ENCODE results near the gene IFIT3.
"Not testable (repeated sequence)": the region's sequence is repeated elsewhere in the genome, so short reads cannot be mapped to it uniquely, and the experiment has no call there.

Gene IFIT3

DNA sequence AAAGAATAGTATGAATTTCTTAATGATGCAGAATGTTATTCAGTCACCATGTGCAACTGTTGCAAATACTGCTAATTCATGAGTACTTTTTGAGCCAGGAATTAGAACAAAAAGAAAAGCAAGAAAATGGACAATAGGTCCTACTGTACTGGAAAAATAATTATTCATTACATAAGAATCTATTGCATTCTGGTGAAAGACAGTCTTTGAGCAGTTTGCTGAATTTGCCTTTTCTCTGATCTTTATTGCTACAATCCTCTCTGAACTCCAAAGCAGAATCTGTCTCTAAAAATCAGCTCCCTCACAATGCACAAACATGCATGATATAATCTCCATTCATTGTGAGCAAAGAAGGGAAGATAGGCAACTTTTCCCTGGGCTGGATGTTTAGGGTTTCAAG, 13.1 kb upstream of the IFIT3 start:
- no peak overlapping the region for H3K4me3 ChIP-seq (replicated peaks; ENCODE audit: low read depth, low read length)

DNA sequence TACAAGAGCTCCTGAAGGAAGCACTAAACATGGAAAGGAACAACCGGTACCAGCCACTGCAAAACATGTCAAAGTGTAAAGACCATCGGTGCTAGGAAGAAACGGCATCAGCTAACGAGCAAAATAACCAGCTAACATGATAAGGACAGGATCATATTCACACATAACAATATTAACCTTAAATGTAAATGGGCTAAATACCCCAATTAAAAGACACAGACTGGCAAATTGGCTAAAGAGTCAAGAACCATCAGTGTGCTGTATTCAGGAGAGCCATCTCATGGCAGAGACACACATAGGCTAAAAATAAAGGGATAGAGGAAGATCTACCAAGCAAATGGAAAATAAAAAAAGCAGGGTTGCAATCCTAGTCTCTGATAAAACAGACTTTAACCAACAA, 9.8 kb upstream of the IFIT3 start:
- not testable (repeated sequence) for DNase-seq (ENCODE audit: extremely low read depth, low read depth); H3K4me3 ChIP-seq (replicated peaks; ENCODE audit: low read depth, low read length)

More for the DNA sequence above, 13.1 kb upstream of the IFIT3 start:
- TF ChIP-seq, protein P1, sequence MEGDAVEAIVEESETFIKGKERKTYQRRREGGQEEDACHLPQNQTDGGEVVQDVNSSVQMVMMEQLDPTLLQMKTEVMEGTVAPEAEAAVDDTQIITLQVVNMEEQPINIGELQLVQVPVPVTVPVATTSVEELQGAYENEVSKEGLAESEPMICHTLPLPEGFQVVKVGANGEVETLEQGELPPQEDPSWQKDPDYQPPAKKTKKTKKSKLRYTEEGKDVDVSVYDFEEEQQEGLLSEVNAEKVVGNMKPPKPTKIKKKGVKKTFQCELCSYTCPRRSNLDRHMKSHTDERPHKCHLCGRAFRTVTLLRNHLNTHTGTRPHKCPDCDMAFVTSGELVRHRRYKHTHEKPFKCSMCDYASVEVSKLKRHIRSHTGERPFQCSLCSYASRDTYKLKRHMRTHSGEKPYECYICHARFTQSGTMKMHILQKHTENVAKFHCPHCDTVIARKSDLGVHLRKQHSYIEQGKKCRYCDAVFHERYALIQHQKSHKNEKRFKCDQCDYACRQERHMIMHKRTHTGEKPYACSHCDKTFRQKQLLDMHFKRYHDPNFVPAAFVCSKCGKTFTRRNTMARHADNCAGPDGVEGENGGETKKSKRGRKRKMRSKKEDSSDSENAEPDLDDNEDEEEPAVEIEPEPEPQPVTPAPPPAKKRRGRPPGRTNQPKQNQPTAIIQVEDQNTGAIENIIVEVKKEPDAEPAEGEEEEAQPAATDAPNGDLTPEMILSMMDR (IDR thresholded peaks at IDR 0.05; ENCODE audit: low read depth, low read length, missing control alignments) = no peak
- DNase-seq (ENCODE audit: extremely low read depth, low read depth) = no peak

DNA sequence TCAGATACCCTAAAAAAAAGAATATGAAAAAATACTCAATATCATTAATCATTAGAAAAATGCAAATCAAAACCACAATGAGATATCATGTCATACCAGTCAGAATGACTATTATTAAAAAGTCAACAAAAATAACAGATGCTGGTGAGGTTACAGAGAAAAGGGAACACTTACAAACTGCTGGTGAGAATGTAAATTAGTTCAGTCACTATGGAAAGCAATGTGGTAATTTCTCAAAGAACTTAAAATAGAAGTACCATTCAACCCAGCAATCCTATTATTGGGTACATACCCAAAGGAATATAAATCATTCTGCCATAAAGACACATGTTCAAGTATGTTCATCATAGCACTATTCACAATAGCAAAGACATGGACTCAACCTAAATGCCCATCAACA, 2.7 kb upstream of the IFIT3 start:
- H3K4me3 ChIP-seq (replicated peaks; ENCODE audit: low read depth, low read length); DNase-seq (ENCODE audit: extremely low read depth, low read depth): not testable (repeated sequence)

DNA sequence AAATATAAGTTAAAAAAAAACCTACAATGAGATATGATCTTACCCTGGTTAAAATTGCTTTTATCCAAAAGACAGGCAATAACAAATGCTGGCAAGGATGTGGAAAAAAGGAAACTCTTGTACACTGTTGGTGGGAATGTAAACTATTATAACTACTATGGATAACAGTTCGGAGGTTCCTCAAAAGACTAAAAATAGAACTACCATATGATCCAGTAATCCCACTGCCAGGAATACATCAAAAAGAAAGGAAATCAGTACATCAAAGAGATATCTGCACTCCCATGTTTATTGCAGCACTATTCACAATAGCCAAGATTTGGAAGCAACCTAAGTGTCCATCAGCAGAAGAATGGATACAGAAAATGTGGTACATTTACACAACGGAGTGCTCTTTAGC, 1.9 kb upstream of the IFIT3 start:
- DNase-seq (ENCODE audit: extremely low read depth, low read depth); H3K4me3 ChIP-seq (replicated peaks; ENCODE audit: low read depth, low read length): not testable (repeated sequence)

DNA sequence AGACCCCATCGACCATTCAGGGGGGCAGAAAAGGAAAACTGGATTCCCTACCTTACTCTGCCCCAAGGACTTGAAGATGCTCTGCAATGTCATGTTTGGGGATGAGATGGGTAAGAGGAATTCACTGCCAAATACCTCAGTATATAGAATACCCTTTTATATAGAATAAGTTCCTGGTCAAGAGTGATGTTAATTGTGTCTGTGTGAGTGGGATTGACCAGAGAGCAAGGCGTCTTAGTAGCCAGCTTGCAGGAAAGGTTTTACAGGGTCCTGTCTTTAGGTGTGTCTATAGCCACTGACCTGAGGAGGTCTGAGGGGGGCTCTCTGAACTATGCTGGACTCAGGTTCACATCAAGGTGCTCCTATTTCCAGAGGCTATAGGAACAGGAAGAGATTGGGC, 1.4 kb downstream of the IFIT3 start:
- no peak for DNase-seq (ENCODE audit: extremely low read depth, low read depth)
- no peak overlapping the region for H3K4me3 ChIP-seq (replicated peaks; ENCODE audit: low read depth, low read length)
- TF ChIP-seq, protein P1 (IDR thresholded peaks at IDR 0.05; ENCODE audit: low read depth, low read length, missing control alignments) = no peak

DNA sequence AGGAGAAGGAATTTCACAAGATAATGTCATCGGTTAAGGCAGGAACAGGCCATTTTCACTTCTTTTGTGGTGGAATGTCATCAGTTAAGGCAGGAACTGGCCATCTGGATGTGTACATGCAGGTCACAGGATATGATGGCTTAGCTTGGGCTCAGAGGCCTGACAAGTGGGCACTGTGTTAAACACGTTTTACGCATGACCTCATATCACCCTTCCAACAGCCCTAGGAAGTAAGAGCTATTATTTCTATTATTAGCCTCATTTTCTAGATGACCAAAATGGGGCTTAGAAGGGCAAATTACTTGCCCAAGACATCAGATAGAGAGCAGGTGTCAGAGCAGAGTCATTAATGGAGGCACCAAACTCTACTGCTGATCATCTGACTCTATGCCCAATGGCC, 2.2 kb downstream of the IFIT3 start:
- DNase-seq (ENCODE audit: extremely low read depth, low read depth); H3K4me3 ChIP-seq (replicated peaks; ENCODE audit: low read depth, low read length): not testable (repeated sequence)

DNA sequence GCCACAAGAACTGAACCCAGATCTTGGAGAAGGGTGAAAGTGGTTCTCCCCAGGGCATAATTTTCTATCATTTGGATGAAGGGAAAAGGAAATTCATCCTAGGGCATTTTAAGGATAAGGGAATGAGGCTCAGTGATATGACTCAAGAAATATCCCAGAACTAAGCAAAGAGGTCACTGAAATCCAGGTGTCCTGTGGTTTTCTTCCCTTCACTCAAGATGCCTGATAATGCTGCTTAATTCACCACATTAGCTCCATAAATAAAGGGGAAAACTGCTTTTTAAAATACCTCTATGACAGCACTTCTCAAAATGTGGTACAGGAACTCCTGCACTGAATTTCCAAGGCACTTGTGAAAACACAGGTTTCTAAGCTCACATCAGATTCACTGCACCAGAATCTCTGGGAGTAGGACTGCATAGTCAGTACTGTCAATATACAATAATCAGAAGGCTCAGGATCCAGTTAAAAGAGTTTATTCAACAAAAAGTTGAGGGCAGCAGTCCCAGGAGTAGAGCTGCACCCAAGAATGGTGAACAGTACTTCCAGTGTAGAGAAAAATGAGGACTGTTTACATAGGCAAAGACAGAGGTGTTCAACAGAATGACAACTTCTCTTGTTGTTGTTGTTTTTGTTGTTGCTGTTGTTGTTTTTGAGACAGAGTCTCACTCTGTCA, 2.9 kb downstream of the IFIT3 start:
- no peak for DNase-seq (ENCODE audit: extremely low read depth, low read depth)
- TF ChIP-seq, protein P1 (IDR thresholded peaks at IDR 0.05; ENCODE audit: low read depth, low read length, missing control alignments) = no peak
- no peak overlapping the region for H3K4me3 ChIP-seq (replicated peaks; ENCODE audit: low read depth, low read length)

DNA sequence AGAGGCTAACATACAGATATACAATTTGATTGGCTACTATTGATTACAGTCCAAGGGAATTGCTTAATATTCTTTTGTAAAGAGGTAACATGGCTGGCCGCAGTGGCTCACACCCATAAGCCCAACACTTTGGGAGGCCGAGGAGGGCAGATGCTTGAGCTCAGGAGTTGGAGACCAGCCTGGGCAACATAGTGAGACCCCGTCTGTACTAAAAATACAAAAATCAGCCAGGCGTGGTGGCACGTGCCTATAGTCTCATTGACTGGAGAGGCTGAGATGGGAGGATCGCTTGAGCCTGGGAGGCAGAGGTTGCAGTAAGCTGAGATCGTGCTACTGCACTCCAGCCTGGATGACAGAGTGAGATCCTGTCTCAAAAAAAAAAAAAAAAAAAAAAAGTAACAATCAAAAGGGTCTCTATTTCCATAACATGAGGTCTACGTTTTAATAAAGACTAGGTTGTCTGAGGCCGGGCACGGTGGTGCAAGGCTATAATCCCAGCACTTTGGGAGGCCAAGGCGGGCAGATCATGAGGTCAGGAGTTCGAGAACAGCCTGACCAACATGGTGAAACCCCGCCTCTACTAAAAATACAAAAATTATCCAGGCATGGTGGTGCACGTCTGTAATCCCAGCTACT, 3.8 kb downstream of the IFIT3 start:
- DNase-seq (ENCODE audit: extremely low read depth, low read depth); H3K4me3 ChIP-seq (replicated peaks; ENCODE audit: low read depth, low read length): not testable (repeated sequence)

DNA sequence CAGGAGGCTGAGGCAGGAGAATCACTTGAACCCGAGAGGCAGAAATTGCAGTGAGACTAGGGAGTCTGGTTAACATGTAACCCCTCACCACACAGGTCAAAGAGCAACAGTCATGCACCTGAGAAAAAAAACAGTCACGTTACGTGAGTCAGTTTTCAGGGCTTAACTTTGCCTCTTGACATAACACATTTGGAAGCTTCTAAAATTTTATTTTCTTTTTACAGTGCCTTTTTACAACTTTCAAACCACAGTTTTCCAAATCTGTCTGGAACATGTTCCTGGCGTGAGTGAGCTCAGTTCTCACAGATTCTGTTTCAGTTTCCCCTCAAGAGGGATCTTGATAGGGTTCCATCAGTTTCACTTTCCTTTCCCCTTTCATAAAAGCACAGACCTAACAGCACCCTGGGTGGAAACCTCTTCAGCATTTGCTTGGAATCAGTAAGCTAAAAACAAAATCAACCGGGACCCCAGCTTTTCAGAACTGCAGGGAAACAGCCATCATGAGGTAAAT, 4.4 kb downstream of the IFIT3 start:
- H3K4me3 ChIP-seq (replicated peaks; ENCODE audit: low read depth, low read length) = peak overlapping the region; percentile 32
- DNase-seq (ENCODE audit: extremely low read depth, low read depth) = peak; percentile 54
- TF ChIP-seq, protein P1 (IDR thresholded peaks at IDR 0.05; ENCODE audit: low read depth, low read length, missing control alignments) = no peak

All from HFF-Myc (cell line).